GM21367 (cell line): ENCODE results near the gene OR8D1.
A peak's percentile ranks its signal among the peaks of the same experiment; 100 is the strongest.

Experiments used
- ATAC-seq: cut with Tn5 transposase; IDR thresholded peaks from one replicate; pipeline ENCODE4 v1.9.1; 2021; ENCODE audit not compliant: unreplicated experiment

The OR8D1 gene

DNA sequence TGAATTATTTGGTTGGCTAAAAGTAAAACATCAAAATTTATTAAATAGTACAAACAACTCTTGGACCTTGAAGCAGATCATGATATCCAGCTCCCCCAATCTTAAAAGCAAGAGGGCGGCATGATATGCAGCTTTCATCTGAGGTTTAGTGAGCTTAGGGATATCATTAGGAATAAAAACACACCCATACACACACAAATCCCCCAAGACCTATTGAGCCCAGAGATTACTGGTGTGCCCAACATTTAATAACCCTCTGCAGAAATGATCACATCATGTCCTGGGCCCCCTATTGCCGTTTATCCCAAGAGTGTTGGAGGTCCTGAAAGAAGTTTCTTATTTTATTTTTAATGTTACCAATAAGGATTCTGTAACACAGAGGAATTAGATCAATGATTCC lies at the start of gene OR8D1:
OR8D1 (minus strand) TSS at position 101 of the 400 bp plus-strand sequence. CDS start 3,183 bp downstream, outside the sequence.
- no peak for ATAC-seq

DNA sequence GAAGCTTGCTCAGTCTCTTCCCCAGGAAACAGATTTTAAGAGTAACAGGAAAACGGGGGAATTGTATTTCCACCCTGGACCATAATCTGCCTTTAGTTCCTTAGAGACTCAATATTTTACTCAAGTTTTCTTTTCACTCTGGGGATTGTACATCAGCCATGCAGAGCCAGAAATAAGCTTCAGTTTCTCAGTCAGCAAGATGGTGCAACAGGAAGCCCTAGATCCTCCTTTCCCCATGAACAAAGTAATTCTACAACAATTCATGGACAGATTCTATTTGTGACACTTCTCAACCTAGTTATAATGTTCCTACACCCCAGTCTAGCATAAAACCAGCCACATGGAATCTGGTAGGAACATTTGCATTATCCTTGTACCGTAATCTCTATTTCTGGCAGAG lies 45.8 kb upstream of the OR8D1 start:
- ATAC-seq: no peak

DNA sequence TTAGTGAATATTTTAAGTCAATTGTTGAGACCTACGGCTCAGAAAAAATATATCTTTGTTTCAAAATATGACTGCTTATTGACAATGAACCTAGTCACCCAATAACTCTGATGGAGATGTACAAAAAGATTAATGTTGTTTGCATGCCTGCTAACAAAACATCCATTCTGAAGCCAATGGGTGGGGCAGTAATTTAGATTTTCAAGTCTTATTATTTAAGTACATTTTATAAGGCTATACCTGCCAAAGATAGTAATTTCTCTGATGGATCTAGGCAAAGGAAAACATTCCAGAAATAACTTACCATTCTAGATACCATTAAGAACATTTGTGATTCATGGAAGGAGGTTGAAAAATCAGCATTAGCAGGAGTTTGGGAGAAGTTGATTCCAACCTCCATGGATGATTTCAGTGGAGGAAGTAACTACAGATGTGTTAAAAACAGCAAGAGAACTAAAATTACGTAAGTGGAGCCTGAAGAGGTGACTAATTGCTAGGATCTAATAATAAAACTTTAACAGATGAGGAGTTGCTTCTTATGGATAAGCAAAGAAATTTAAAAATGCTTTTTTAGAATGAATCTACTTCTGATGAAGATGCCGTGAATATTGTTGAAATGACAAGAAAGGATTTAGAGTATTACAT lies 32.7 kb upstream of the OR8D1 start:
- ATAC-seq: no peak

GRCh38 chr11:124344346-124344745 lies 30.6 kb upstream of the OR8D1 start:
- ATAC-seq: no peak

DNA sequence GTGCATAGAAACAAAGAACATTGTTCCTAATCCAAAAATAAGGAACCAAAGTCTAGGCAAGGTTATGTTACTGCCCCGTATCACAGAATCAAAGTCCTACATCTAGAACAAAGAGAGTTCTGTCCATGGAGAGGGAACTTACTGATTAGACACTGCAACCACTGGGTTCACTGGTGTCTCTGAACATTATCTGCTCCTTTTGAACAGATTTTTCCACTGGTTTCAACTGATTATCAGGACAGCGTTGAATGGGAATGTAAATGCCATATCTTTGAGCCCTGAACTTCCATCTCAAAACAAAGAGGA lies 26.3 kb upstream of the OR8D1 start:
- no peak for ATAC-seq

- no peak for ATAC-seq
Measured at GRCh38 chr11:124339396-124340141, 25.8 kb upstream of the OR8D1 start.

- ATAC-seq: no peak
Measured at GRCh38 chr11:124331873-124332272, 18.1 kb upstream of the OR8D1 start.

DNA sequence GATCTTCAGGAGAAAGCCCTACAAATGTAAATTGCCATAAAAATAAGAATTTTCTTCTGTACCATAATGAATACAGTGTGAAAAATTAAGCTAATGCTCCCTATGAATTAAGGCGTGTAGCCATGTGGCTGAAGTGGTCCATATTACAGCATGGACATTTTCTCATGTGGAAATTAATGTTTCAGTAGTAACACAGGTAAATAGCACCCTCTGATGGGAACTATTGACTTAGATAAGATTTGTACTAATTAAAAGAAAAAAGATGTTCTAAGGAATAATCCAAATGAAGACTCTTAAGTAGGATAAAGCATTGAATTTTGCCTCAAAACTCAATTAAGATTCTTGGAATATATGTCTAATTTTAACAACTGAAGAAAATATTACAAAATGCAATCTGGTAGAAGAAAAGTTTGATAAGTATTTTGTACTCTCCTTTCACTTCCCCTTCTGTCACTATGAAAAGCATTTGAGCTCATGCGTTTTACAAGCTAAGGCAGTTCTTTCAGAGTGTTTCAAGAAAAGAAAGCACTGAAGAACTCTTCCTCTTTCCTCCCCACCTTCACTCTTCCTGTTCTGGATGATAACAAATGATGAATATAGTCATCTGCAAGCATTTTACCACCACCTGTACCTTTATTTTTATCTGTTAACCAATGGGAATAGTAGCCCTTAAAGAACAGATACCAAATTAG lies 16.2 kb upstream of the OR8D1 start:
- peak; percentile 96 for ATAC-seq

DNA sequence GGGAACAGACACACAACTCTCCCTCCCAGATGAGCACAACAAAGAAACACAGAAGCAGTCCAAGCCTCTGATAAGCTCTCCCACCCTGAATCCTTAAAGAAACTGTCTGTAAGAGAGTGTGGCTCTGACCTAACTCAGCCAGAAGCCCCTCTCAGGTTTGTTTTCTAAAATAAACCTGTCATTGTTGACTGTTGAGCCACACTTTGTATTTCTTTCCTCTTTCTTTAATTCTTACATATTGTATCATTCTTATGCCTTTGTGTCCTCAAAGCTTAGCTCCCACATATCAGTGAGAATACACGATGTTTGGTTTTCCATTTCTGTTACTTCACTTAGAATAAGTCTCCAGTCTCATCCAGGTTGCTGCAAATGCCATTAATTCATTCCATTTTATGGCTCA lies 14.0 kb upstream of the OR8D1 start:
- no peak for ATAC-seq

DNA sequence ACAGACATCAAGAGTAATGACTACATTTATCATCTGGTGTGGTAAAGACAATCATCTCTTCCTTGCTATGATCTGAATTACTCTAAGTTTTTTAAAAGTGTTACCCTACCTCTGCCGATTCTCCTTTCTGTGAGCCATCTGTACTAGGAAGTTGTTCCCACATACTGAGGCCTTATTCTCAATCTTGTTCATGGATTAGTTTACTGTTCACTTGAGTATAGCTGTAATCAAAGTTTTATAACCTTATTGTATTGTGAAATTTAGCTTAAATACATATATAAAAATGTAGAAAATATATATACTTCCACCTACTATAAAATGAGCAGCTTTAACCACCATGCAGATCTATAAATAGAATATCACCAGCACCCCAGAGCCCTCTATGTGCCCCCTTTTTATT lies 8.6 kb upstream of the OR8D1 start:
- no peak for ATAC-seq

DNA sequence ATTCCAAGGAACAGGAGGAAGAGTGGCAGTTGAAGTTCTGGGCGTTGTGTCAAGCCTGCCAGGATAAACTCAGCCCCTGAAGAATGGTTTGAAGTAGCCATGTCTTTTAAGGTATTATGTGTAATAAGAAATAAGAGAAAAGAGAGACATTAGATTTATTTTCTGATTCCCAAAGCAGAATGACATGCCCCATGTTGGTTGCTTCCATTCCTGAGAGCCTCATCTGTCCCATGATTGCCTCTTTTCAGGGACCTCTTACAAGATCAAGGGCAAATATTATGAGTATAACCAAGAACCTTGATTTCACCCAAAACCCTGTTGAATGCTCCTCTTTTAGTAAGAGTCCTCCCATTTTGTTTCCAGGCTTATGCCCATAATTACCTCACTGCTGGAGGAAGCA lies 6.3 kb upstream of the OR8D1 start, which contains the start of gene OR8D2:
OR8D2 (minus strand) TSS at position 101 of the 400 bp plus-strand sequence; CDS start at position 101, 0 bp downstream.
- ATAC-seq: no peak

- no peak for ATAC-seq
Measured at GRCh38 chr11:124315052-124315451, 1.3 kb upstream of the OR8D1 start.

- no peak for ATAC-seq
Measured at GRCh38 chr11:124313131-124313530, 618 bp downstream of the OR8D1 start.

DNA sequence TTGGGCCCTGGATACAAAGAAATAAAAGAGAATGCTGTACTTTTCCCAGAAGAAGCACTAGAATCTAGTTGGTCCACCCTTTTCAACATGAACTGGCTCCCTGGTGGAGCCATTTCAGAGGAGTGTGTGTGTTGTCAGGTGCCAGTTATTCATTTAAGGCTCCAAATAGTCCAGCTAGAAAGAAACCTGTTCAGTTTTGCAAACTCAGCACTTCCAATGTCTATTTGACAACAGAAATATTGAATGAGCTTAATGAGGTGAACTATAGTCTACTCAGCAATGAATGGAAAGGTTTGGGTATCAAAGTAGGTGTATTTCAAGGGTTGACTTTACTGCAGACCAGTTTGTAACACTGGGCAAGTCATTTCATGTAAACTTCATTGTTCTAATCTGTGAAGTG lies 2.1 kb downstream of the OR8D1 start:
- ATAC-seq: no peak

- no peak for ATAC-seq
Measured at GRCh38 chr11:124311269-124311668, 2.5 kb downstream of the OR8D1 start.

GRCh38 chr11:124310721-124311120 lies 3.0 kb downstream of the OR8D1 start:
- ATAC-seq: no peak

- no peak for ATAC-seq
Measured at GRCh38 chr11:124307093-124307492, 6.7 kb downstream of the OR8D1 start.

- ATAC-seq: no peak
Measured at GRCh38 chr11:124302347-124303125, 11.2 kb downstream of the OR8D1 start.

- no peak for ATAC-seq
Measured at GRCh38 chr11:124301548-124301947, 12.2 kb downstream of the OR8D1 start.

DNA sequence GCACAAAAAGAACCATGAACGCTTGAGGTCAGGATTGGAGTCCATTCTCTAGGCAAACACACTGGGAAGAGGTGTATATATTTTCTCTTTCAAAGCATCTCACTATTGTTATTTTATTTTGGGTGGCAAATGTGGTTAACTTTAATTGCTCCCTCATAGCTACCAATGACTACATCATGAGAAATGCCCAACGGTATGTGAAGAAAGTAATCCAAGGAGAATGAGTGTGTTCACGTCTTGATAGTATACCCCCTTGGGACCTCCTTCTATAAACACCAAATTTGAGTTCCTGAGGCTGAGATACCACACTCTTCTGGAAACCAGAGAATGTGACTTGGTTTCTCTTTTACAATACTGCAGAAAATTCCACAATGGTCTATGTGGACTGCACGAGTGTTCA lies 15.8 kb downstream of the OR8D1 start:
- no peak for ATAC-seq

DNA sequence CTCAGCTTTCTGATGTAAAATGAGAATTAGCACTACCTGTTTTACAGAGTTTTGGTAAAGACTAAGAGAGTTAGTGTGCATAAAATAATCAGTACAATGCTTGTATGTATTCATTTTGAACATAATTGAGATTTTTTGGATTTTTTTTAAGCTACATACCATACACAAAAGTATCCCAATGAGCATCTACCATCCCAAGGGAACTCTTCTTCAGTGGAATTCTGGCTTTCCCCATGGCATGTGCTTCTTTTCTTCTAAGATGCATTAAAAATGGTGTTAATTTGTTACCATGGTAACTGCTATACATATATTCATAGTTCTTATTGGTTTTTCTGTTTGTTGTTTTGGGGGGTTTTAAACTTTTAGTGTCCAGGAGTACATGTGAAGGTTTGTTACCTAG lies 17.7 kb downstream of the OR8D1 start:
- no peak for ATAC-seq
